ENCODE measurements around the gene MELK. TPM values are rescaled to one million over a fixed set of nuclear protein-coding genes. Genes with fewer than 3 reads are reported as not detected.

The MELK gene
- total RNA-seq, 1 donor from 2014 or later, result 10.6 TPM

GRCh38 chr9:36721846-36722588, 149.3 kb downstream of the MELK start:
- TF ChIP-seq CTCF (IDR thresholded peaks at IDR 0.05; ENCODE audit: unreplicated experiment), result no peak
- no peaks in the 10 kb centered on the region for H3K4me1 Mint-ChIP-seq (ENCODE audit: unreplicated experiment)
- no peak for DNase-seq (ENCODE audit: low spot score)
- no peak overlapping the region for H3K4me3 Mint-ChIP-seq (ENCODE audit: unreplicated experiment)
- no peaks in the 10 kb centered on the region for H3K27me3 Mint-ChIP-seq (ENCODE audit: unreplicated experiment)
- no peaks in the 10 kb centered on the region for H3K36me3 Mint-ChIP-seq (ENCODE audit: low read depth, unreplicated experiment)
- no peaks in the 10 kb centered on the region for H3K9me3 Mint-ChIP-seq (ENCODE audit: unreplicated experiment)
- no peak overlapping the region for H3K27ac Mint-ChIP-seq (ENCODE audit: unreplicated experiment)

GRCh38 chr9:36725777-36726356, 153.2 kb downstream of the MELK start:
- no peak for DNase-seq (ENCODE audit: low spot score)
- H3K4me3 Mint-ChIP-seq (ENCODE audit: unreplicated experiment), result no peak overlapping the region
- no peaks in the 10 kb centered on the region for H3K36me3 Mint-ChIP-seq (ENCODE audit: low read depth, unreplicated experiment)
- H3K4me1 Mint-ChIP-seq (ENCODE audit: unreplicated experiment), result no peaks in the 10 kb centered on the region
- no peak overlapping the region for H3K27ac Mint-ChIP-seq (ENCODE audit: unreplicated experiment)
- TF ChIP-seq CTCF (IDR thresholded peaks at IDR 0.05; ENCODE audit: unreplicated experiment), result no peak
- peaks cover 1% of the 10 kb centered on the region for H3K27me3 Mint-ChIP-seq (ENCODE audit: unreplicated experiment)
- no peaks in the 10 kb centered on the region for H3K9me3 Mint-ChIP-seq (ENCODE audit: unreplicated experiment)

Other genes with a start within 250 kb of the MELK start
- gene RNF38, start 172.6 kb upstream of the MELK start, total RNA-seq (ENCODE audit: unreplicated experiment), result 71.1 TPM